Mammary epithelial cell (primary cell): ENCODE measurements around the gene ADCY7.

ENCODE experiments used
- CTCF ChIP-seq, 2 donors: IDR thresholded peaks in 1 of 2; conservative IDR thresholded peaks in 1 of 2; 2 replicates each; pipeline ENCODE4 v1.5.1; 2011 to 2012; ENCODE audit warnings: inconsistent platforms in 2 of 2, low read length in 2 of 2, mild to moderate bottlenecking in 2 of 2, control low read depth in 1 of 2, low read depth in 1 of 2; ENCODE audit not compliant: insufficient read depth in 1 of 2; ENCODE audit errors: extremely low read depth in 1 of 2
- EZH2 ChIP-seq: IDR thresholded peaks from 2 replicates; pipeline ENCODE4 v1.6.1; 2012; ENCODE audit warnings: low read length, inconsistent platforms, borderline replicate concordance

DNA sequence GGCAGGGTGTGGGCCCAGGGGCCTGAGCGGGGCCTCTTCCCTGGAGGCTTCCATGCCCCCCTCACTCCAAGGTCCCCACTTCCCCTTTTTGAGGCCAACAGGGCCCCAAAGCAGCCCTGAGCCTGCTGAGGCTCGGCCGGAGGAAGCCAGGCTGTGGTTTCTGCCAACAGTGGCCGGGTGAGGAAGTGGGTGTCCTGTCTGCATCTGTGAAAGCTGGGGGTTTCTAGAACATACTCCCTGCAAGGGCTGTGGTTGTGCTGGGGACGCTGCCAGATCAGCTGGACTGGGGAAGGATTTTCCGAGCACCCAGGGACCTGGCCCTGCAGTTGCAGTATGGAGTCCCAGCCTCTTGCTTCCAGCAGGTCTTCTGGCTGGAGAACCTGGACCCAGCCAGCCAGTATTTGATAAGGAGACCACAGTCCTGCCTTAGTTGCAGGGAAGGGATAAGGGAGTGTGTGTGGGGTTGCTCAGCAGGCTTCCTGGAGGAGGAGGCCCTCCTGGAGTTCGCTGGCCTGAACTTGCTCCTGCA, 15.7 kb downstream of the ADCY7 start:
- TF ChIP-seq CTCF (conservative IDR thresholded peaks at IDR 0.05 in 1 of 2, IDR thresholded peaks at IDR 0.05 in 1 of 2; ENCODE audit: extremely low read depth in 1 of 2, insufficient read depth in 1 of 2, low read depth in 1 of 2, low read length in 2 of 2) (no peak), EZH2 (no peak)
